K562 (cell line): ENCODE results near the gene MYO18A. TPM values are rescaled to one million over a fixed set of nuclear protein-coding genes. Genes with fewer than 3 reads are reported as not detected.
A peak's percentile ranks its signal among the peaks of the same experiment; 100 is the strongest.

Source experiments
- BRD9 ChIP-seq: fragments of 450-650 bp; IDR thresholded peaks from 2 replicates; pipeline ENCODE4 v1.6.1; 2018; ENCODE audit warnings: low read depth; ENCODE audit not compliant: partially characterized antibody
- CREM ChIP-seq: IDR thresholded peaks from 2 replicates; pipeline ENCODE4 v1.6.1; 2014; ENCODE audit warnings: antibody characterized with exemption, low read depth
- ETV1 ChIP-seq: fragments of 450-650 bp; conservative IDR thresholded peaks from 2 replicates; pipeline ENCODE4 v1.6.1; 2016; ENCODE audit warnings: missing genetic modification characterization, control low read depth, low read depth, missing compliant biosample characterization
- GTF3C2 ChIP-seq: IDR thresholded peaks from 3 replicates; pipeline ENCODE4 v1.6.1; 2011; ENCODE audit warnings: borderline replicate concordance, mild to moderate bottlenecking, moderate library complexity; ENCODE audit not compliant: insufficient read length; ENCODE audit errors: extremely low read depth
- HNRNPLL ChIP-seq: fragments of 200-400 bp; formaldehyde crosslinking; IDR thresholded peaks from 2 replicates; pipeline ENCODE4 v1.6.1; 2017; ENCODE audit warnings: low read length, low read depth, mild to moderate bottlenecking; ENCODE audit not compliant: poor library complexity, severe bottlenecking
- KDM2B ChIP-seq: fragments of 250-450 bp; sonication (Bioruptor Pico); IDR thresholded peaks from 2 replicates; pipeline ENCODE4 v1.8.0; 2021; ENCODE audit warnings: mild to moderate bottlenecking, moderate library complexity
- MCM3 ChIP-seq: fragments of 450-650 bp; IDR thresholded peaks from 2 replicates; pipeline ENCODE4 v1.6.1; 2016
- MYNN ChIP-seq, 2 experiments: sonication (generic); formaldehyde crosslinking in 1 of 2; IDR thresholded peaks; 2 replicates each; pipeline versions ENCODE4 v1.5.0 to v1.6.1; 2016 to 2020; ENCODE audit warnings: antibody characterized with exemption in 1 of 2, missing genetic modification reagents in 1 of 2
- PHF20 ChIP-seq: fragments of 450-650 bp; IDR thresholded peaks from 2 replicates; pipeline ENCODE4 v1.6.1; 2018; ENCODE audit not compliant: partially characterized antibody
- SIN3B ChIP-seq: fragments of 450-650 bp; IDR thresholded peaks from 2 replicates; pipeline ENCODE4 v1.6.1; 2017; ENCODE audit warnings: low read depth, mild to moderate bottlenecking, moderate library complexity
- SPI1 ChIP-seq: IDR thresholded peaks from 2 replicates; pipeline ENCODE4 v1.6.1; 2011; ENCODE audit warnings: low read depth, low read length, control low read depth, borderline replicate concordance
- TBL1XR1 ChIP-seq, 2 experiments: IDR thresholded peaks; 2 replicates each; pipeline ENCODE4 v1.6.1; 2012; ENCODE audit warnings: improper control_type of control experiment in 2 of 2, low read length in 2 of 2, mild to moderate bottlenecking in 1 of 2
- YBX1 ChIP-seq: fragments of 450-650 bp; IDR thresholded peaks from 2 replicates; pipeline ENCODE4 v1.7.1; 2016; ENCODE audit warnings: mild to moderate bottlenecking
- ZNF764 ChIP-seq: fragments of 250-450 bp; sonication (Bioruptor Pico); IDR thresholded peaks from 2 replicates; pipeline ENCODE4 v1.4.0; 2020; ENCODE audit warnings: low read depth, mild to moderate bottlenecking, moderate library complexity
- polyA plus RNA-seq, 8 experiments: library from polyadenylated mRNA; depleted of rRNA in 4 of 8; stranded (reverse) in 5 of 8; unstranded in 3 of 8; fragments of >200 nt; fragmentation: Nextera tagmentation in 2 of 8; fragmentation: Illumina TruSeq in 1 of 8; extraction: Ambion mirVana in 2 of 8; extraction: Trizol in 1 of 8; gene quantifications; 2 replicates each; pipeline versions ENCODE4 v1.2.1 to v1.2.3, GENCODE V29; 2011 to 2014; ENCODE audit warnings: inconsistent platforms in 1 of 8, missing spikeins in 1 of 8
- total RNA-seq, 7 experiments: library from RNA; depleted of rRNA in 6 of 7; stranded (reverse); fragments of >200 nt in 6 of 7; fragmentation: Illumina TruSeq in 2 of 7; extraction: Trizol in 2 of 7; gene quantifications; 2 replicates each; pipeline versions ENCODE4 v1.2.1 to v1.2.3, GENCODE V29; 2011 to 2021; ENCODE audit warnings: low replicate concordance in 1 of 7
- TF ChIP-seq, protein P1 (sequence below): fragments of 250-450 bp; sonication (Bioruptor Pico); IDR thresholded peaks from 2 replicates; pipeline ENCODE4 v1.5.0; 2021; ENCODE audit warnings: mild to moderate bottlenecking, moderate library complexity
- TF ChIP-seq, protein P2 (sequence below): sonication (generic); formaldehyde crosslinking; IDR thresholded peaks from 2 replicates; pipeline ENCODE4 v1.9.0; 2022; ENCODE audit warnings: mild to moderate bottlenecking, missing genetic modification reagents
- TF ChIP-seq, protein P3 (sequence below): fragments of 450-650 bp; IDR thresholded peaks from 2 replicates; pipeline ENCODE4 v1.7.1; 2018; ENCODE audit warnings: mild to moderate bottlenecking, low read depth; ENCODE audit not compliant: partially characterized antibody

Gene MYO18A
- total and polyA plus RNA-seq, 9 of the 15 experiments (the other 6 are each of a cell fraction or from before 2014, with no cell fraction given): 2.5 to 65.4 (median 17.1) TPM

GRCh38 chr17:29219378-29220047 lies 39.3 kb upstream of the MYO18A start (continued):
- TF ChIP-seq YBX1 (no peak), HNRNPLL (no peak), SPI1 (no peak), SIN3B (no peak), TBL1XR1 (IDR thresholded peaks at IDR 0.05; ENCODE audit: low read length in 2 of 2) (peak in 1 of 2 experiments; percentile 56; a peak in 1 of 4 replicates), MYNN (IDR thresholded peaks at IDR 0.05) (0 out of 2 replicates have a peak, but pooled peaks have one; percentile 24), MYNN (CRISPR knock-in tag; IDR thresholded peaks at IDR 0.05) (no peak), KDM2B (no peak), GTF3C2 (no peak), ETV1 (tag) (0 out of 2 replicates have a peak, but pooled peaks have one; percentile 38), CREM (0 out of 2 replicates have a peak, but pooled peaks have one; percentile 17), MCM3 (no peak), ZNF764 (CRISPR knock-in tag) (no peak), BRD9 (no peak), PHF20 (no peak)
- TF ChIP-seq, protein P1, sequence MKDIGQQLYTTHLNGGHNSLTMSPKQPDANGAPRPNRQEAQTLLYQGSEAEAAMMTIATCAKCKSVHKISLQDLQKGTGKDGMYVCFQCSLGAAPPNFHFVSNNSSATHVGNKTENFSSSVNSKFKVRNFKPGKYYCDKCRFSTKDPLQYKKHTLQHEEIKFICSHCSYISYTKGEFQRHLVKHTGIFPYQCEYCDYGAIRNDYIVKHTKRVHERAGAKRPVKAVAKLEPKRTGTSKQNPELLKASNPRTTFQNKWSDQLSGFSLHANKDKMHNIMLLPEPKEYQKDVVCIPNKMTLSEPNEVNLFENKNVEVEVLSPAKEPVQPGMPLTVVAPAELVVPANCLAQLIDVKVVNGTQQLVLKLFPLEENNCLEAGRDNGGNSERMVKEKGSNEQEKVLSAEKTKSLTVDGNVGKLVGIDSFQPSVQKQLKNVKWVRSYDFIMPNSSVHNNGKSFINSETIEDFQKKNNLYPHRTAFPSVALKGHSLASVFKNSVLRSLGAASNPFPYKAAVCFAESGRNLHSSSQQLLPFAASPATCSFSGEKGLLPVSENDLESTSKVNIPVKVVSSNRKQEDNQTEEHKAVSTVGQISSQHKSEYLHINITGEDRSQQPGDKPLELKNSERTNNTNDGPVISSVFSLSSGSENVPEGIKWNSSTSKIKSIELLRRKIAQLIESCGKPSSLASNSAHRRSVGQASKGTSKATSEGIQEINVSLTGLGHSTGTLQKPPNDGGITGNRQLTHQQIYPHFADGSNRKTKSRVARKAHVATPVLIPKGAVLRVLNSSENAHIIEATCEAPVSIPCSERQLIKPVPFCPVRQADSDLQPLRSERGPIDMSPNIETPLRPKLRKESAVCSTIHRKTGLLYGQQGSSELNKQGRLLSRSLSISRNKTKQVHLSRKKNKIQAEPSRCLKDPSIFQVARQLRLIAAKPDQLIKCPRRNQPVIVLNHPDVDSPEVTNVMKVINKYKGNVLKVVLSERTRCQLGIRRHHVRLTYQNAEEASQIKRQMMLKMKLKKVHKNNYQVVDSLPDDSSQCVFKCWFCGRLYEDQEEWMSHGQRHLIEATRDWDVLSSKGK (CRISPR knock-in tag): no peak
- TF ChIP-seq, protein P2, sequence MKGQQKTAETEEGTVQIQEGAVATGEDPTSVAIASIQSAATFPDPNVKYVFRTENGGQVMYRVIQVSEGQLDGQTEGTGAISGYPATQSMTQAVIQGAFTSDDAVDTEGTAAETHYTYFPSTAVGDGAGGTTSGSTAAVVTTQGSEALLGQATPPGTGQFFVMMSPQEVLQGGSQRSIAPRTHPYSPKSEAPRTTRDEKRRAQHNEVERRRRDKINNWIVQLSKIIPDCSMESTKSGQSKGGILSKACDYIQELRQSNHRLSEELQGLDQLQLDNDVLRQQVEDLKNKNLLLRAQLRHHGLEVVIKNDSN (CRISPR knock-in tag): no peak
- TF ChIP-seq, protein P3, sequence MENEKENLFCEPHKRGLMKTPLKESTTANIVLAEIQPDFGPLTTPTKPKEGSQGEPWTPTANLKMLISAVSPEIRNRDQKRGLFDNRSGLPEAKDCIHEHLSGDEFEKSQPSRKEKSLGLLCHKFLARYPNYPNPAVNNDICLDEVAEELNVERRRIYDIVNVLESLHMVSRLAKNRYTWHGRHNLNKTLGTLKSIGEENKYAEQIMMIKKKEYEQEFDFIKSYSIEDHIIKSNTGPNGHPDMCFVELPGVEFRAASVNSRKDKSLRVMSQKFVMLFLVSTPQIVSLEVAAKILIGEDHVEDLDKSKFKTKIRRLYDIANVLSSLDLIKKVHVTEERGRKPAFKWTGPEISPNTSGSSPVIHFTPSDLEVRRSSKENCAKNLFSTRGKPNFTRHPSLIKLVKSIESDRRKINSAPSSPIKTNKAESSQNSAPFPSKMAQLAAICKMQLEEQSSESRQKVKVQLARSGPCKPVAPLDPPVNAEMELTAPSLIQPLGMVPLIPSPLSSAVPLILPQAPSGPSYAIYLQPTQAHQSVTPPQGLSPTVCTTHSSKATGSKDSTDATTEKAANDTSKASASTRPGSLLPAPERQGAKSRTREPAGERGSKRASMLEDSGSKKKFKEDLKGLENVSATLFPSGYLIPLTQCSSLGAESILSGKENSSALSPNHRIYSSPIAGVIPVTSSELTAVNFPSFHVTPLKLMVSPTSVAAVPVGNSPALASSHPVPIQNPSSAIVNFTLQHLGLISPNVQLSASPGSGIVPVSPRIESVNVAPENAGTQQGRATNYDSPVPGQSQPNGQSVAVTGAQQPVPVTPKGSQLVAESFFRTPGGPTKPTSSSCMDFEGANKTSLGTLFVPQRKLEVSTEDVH: no peak
